HG03135 (cell line): ENCODE measurements around the gene PILRA.

Experiments used
- ATAC-seq: cut with Tn5 transposase; IDR thresholded peaks from one replicate; pipeline ENCODE4 v1.9.1; 2021; ENCODE audit warnings: mild to moderate bottlenecking, moderate library complexity; ENCODE audit not compliant: unreplicated experiment

The PILRA gene

GRCh38 chr7:100406767-100407166 is 33.5 kb downstream of the PILRA start:
- no peak for ATAC-seq

GRCh38 chr7:100407285-100408180 is 34.2 kb downstream of the PILRA start:
- no peak for ATAC-seq

- ATAC-seq, result no peak
Observed at GRCh38 chr7:100411101-100411500, 37.8 kb downstream of the PILRA start.

GRCh38 chr7:100413346-100413745 is 40.1 kb downstream of the PILRA start:
- no peak for ATAC-seq

GRCh38 chr7:100413889-100414288 is 40.6 kb downstream of the PILRA start:
- ATAC-seq, result no peak

- no peak for ATAC-seq
Observed at GRCh38 chr7:100415448-100415847, 42.2 kb downstream of the PILRA start.

- no peak for ATAC-seq
Observed at GRCh38 chr7:100418930-100419659, 45.8 kb downstream of the PILRA start.

- ATAC-seq, result no peak
Observed at GRCh38 chr7:100419660-100420226, 46.5 kb downstream of the PILRA start.

- no peak for ATAC-seq
Observed at GRCh38 chr7:100423315-100423714, 50.0 kb downstream of the PILRA start.

- ATAC-seq, result no peak
Observed at GRCh38 chr7:100425347-100425746, 52.1 kb downstream of the PILRA start.

GRCh38 chr7:100426516-100426915 is 53.2 kb downstream of the PILRA start:
- ATAC-seq, result no peak

GRCh38 chr7:100427762-100428198 is 54.5 kb downstream of the PILRA start:
- no peak for ATAC-seq

- ATAC-seq, result peak; percentile 40
Observed at GRCh38 chr7:100428199-100428966, 55.1 kb downstream of the PILRA start, which contains the start of gene ZCWPW1. Gene ZCWPW1, minus strand, starts transcription at chr7:100428703. Its CDS starts 8,054 bp downstream, at chr7:100420649.

- peak; percentile 42 for ATAC-seq
Observed at GRCh38 chr7:100428967-100429636, 55.8 kb downstream of the PILRA start.

GRCh38 chr7:100429637-100430492 is 56.6 kb downstream of the PILRA start, which contains the start of gene MEPCE:
Gene MEPCE, plus strand, starts transcription at chr7:100429831. Its CDS starts 188 bp downstream, at chr7:100430019.
- peak; percentile 36 for ATAC-seq

- ATAC-seq, result no peak
Observed at GRCh38 chr7:100430493-100431285, 57.4 kb downstream of the PILRA start.

- ATAC-seq, result no peak
Observed at GRCh38 chr7:100431286-100431735, 58.0 kb downstream of the PILRA start.

GRCh38 chr7:100432053-100432452 is 58.8 kb downstream of the PILRA start:
- ATAC-seq, result no peak
